HepG2 (cell line): ENCODE results near the gene ANTKMT. TPM values are rescaled to one million over a fixed set of nuclear protein-coding genes. Genes with fewer than 3 reads are reported as not detected.

Experiments used
- CERS6 ChIP-seq: sonication (generic); formaldehyde crosslinking; IDR thresholded peaks from 2 replicates; pipeline ENCODE4 v1.5.0; 2020; ENCODE audit warnings: missing genetic modification reagents
- FOXC1 ChIP-seq: sonication (generic); formaldehyde crosslinking; IDR thresholded peaks from 2 replicates; pipeline ENCODE4 v1.8.0; 2022; ENCODE audit warnings: mild to moderate bottlenecking, missing genetic modification reagents, borderline replicate concordance
- HOXA5 ChIP-seq: sonication (generic); formaldehyde crosslinking; IDR thresholded peaks from 2 replicates; pipeline ENCODE4 v1.4.0; 2020; ENCODE audit warnings: missing genetic modification reagents
- MEF2D ChIP-seq: sonication (generic); formaldehyde crosslinking; IDR thresholded peaks from 2 replicates; pipeline ENCODE4 v1.5.1; 2020; ENCODE audit warnings: mild to moderate bottlenecking, missing genetic modification reagents
- PHB2 ChIP-seq: fragments of 450-650 bp; IDR thresholded peaks from 2 replicates; pipeline ENCODE4 v1.6.1; 2018; ENCODE audit not compliant: partially characterized antibody
- PRPF4 ChIP-seq: fragments of 200-400 bp; formaldehyde crosslinking; IDR thresholded peaks from 2 replicates; pipeline ENCODE4 v1.6.1; 2016; ENCODE audit warnings: low read length, low read depth; ENCODE audit not compliant: poor library complexity, severe bottlenecking
- RBAK ChIP-seq: sonication (generic); formaldehyde crosslinking; IDR thresholded peaks from 2 replicates; pipeline ENCODE4 v1.5.1; 2020; ENCODE audit warnings: mild to moderate bottlenecking, missing genetic modification reagents
- SP4 ChIP-seq: sonication (generic); formaldehyde crosslinking; IDR thresholded peaks from 2 replicates; pipeline ENCODE4 v1.8.1; 2023; ENCODE audit warnings: mild to moderate bottlenecking, missing genetic modification reagents
- THAP8 ChIP-seq: sonication (generic); formaldehyde crosslinking; IDR thresholded peaks from 2 replicates; pipeline ENCODE4 v1.5.1; 2020; ENCODE audit warnings: missing genetic modification reagents, mild to moderate bottlenecking, borderline replicate concordance
- TOE1 ChIP-seq: sonication (generic); formaldehyde crosslinking; IDR thresholded peaks from 2 replicates; pipeline ENCODE4 v1.4.0; 2020; ENCODE audit warnings: mild to moderate bottlenecking, missing genetic modification reagents
- TP53 ChIP-seq: sonication (generic); formaldehyde crosslinking; conservative IDR thresholded peaks from 2 replicates; pipeline ENCODE4 v1.4.0; 2020; ENCODE audit warnings: missing genetic modification reagents
- ZBTB7B ChIP-seq: sonication (generic); formaldehyde crosslinking; IDR thresholded peaks from 2 replicates; pipeline ENCODE4 v1.4.0; 2020; ENCODE audit warnings: missing genetic modification reagents
- ZNF142 ChIP-seq: sonication (generic); formaldehyde crosslinking; IDR thresholded peaks from 2 replicates; pipeline ENCODE4 v1.4.0; 2020; ENCODE audit warnings: missing genetic modification reagents
- ZNF20 ChIP-seq: sonication (generic); formaldehyde crosslinking; IDR thresholded peaks from 2 replicates; pipeline ENCODE4 v1.4.0; 2020; ENCODE audit warnings: mild to moderate bottlenecking, moderate library complexity, missing genetic modification reagents
- ZNF264 ChIP-seq: sonication (generic); formaldehyde crosslinking; IDR thresholded peaks from 2 replicates; pipeline ENCODE4 v1.4.0; 2020; ENCODE audit warnings: missing genetic modification reagents
- ZNF276 ChIP-seq: sonication (generic); formaldehyde crosslinking; IDR thresholded peaks from 2 replicates; pipeline ENCODE4 v1.4.0; 2020; ENCODE audit warnings: mild to moderate bottlenecking, low read depth, missing genetic modification reagents
- ZNF367 ChIP-seq: sonication (generic); formaldehyde crosslinking; IDR thresholded peaks from 2 replicates; pipeline ENCODE4 v1.4.0; 2020; ENCODE audit warnings: missing genetic modification reagents, borderline replicate concordance
- ZNF513 ChIP-seq: sonication (generic); formaldehyde crosslinking; conservative IDR thresholded peaks from 2 replicates; pipeline ENCODE4 v1.5.0; 2020; ENCODE audit warnings: missing genetic modification reagents
- ZNF839 ChIP-seq: sonication (generic); formaldehyde crosslinking; IDR thresholded peaks from 2 replicates; pipeline ENCODE4 v1.4.0; 2020; ENCODE audit warnings: missing genetic modification reagents, mild to moderate bottlenecking, borderline replicate concordance
- polyA plus RNA-seq, 8 experiments: library from polyadenylated mRNA; depleted of rRNA in 3 of 8; stranded (reverse) in 7 of 8; unstranded in 1 of 8; fragments of >200 nt; fragmentation: Illumina TruSeq in 4 of 8; extraction: Trizol in 4 of 8; gene quantifications; 2 replicates each; pipeline versions ENCODE4 v1.2.1 to v1.2.3, GENCODE V29; 2011 to 2016; ENCODE audit warnings: low read depth in 4 of 8, missing spikeins in 1 of 8, mixed read lengths in 1 of 8; ENCODE audit not compliant: insufficient read depth in 1 of 8
- total RNA-seq, 5 experiments: library from RNA; depleted of rRNA; stranded (reverse); fragments of >200 nt; fragmentation: Illumina TruSeq; extraction: Trizol; gene quantifications; 2 replicates each; pipeline ENCODE4 v1.2.3, GENCODE V29; 2016; ENCODE audit warnings: low read depth in 1 of 5

The ANTKMT gene
- total and polyA plus RNA-seq, 2 of the 13 experiments (the other 11 are each of a cell fraction or from before 2014, with no cell fraction given) = 7.5 to 47.8 TPM

GRCh38 chr16:740764-741505, 20.0 kb downstream of the ANTKMT start, which contains the start of gene CIAO3 (continued):
- TF ChIP-seq ZNF264 (CRISPR knock-in tag) (no peak; the same call in 1 of the 2 replicates), ZBTB7B (peak; percentile 68), THAP8 (CRISPR knock-in tag) (no peak; the same call in 1 of the 2 replicates), ZNF276 (no peak), ZNF513 (CRISPR knock-in tag) (no peak), ZNF142 (CRISPR knock-in tag) (no peak; the same call in 1 of the 2 replicates), ZNF20 (CRISPR knock-in tag) (no peak), RBAK (CRISPR knock-in tag) (no peak), PHB2 (no peak), ZNF839 (CRISPR knock-in tag) (no peak; the same call in 1 of the 2 replicates), ZNF367 (CRISPR knock-in tag) (no peak), HOXA5 (CRISPR knock-in tag) (no peak; the same call in 1 of the 2 replicates), TP53 (no peak), SP4 (CRISPR knock-in tag) (peak; percentile 85), CERS6 (no peak), FOXC1 (CRISPR knock-in tag) (no peak; the same call in 1 of the 2 replicates), MEF2D (no peak), TOE1 (peak; percentile 78; the same call in 1 of the 2 replicates), PRPF4 (no peak)
